Peyer's patch (tissue), 4 donors: ENCODE data around the gene AFF2.

ENCODE experiments used
- POLR2A ChIP-seq, 2 donors: fragments of 450-650 bp; IDR thresholded peaks; one replicate each; pipeline ENCODE4 v1.5.1; 2017; ENCODE audit warnings: antibody characterized with exemption in 2 of 2, mild to moderate bottlenecking in 2 of 2, moderate library complexity in 2 of 2
- TF ChIP-seq, protein P1 (sequence below), 6 experiments: fragments of 450-650 bp in 4 of 6; fragments of 200-600 bp in 2 of 6; sonication (generic) in 1 of 6; IDR thresholded peaks; one replicate each; pipeline ENCODE4 v1.5.1; 2017 to 2019; ENCODE audit warnings: antibody characterized with exemption in 6 of 6, mild to moderate bottlenecking in 3 of 6, moderate library complexity in 1 of 6

DNA sequence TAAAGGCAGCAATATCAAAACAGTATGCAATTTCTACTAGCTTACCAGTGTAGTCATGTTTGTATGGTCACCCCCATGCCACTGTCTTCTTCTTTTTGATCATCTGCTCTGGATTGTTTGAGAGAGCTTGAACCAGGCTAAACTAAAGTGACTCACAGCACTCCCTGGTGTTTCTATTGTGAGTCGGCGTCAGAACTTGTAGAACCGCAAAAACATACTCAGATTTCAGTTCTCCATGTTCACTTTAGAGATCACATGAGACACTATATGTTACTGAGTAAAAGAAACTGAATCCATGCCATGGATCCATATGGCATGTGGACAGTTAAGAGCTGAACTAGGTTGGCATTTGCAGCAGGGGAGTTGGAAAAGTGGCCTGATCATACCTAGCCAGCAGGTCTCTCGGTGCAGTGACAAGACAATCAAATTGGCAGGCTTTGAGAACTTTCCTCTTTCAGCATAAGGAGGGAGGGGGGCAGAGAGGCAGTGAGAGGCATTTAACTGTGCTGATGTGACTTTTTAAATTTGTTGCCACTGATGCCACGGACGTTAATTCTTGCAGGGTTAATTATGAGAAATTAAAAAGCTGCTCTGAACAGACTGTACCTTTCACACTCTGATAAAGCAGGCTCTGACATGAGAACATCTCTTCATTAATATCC is 88.4 kb downstream of the AFF2 start:
- TF ChIP-seq, protein P1, sequence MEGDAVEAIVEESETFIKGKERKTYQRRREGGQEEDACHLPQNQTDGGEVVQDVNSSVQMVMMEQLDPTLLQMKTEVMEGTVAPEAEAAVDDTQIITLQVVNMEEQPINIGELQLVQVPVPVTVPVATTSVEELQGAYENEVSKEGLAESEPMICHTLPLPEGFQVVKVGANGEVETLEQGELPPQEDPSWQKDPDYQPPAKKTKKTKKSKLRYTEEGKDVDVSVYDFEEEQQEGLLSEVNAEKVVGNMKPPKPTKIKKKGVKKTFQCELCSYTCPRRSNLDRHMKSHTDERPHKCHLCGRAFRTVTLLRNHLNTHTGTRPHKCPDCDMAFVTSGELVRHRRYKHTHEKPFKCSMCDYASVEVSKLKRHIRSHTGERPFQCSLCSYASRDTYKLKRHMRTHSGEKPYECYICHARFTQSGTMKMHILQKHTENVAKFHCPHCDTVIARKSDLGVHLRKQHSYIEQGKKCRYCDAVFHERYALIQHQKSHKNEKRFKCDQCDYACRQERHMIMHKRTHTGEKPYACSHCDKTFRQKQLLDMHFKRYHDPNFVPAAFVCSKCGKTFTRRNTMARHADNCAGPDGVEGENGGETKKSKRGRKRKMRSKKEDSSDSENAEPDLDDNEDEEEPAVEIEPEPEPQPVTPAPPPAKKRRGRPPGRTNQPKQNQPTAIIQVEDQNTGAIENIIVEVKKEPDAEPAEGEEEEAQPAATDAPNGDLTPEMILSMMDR (IDR thresholded peaks at IDR 0.05), result no peak
- no peak for TF ChIP-seq POLR2A (IDR thresholded peaks at IDR 0.05)
